ENCODE measurements around the gene CALU. TPM values are rescaled to one million over a fixed set of nuclear protein-coding genes. Genes with fewer than 3 reads are reported as not detected.

CALU gene
- total RNA-seq, 2 donors from 2014 or later, result 76.2 to 87.8 TPM

- no peak for TF ChIP-seq POLR2A (IDR thresholded peaks at IDR 0.05)
- Histone ChIP-seq H3K36me3 (no peaks in the 10 kb centered on the region), H3K27me3 (replicated peaks; ENCODE audit: insufficient read depth) (no peaks in the 10 kb centered on the region), H3K9me3 (no peaks in the 10 kb centered on the region), H3K4me1 (replicated peaks) (no peaks in the 10 kb centered on the region), H3K4me3 (no peak overlapping the region), H3K27ac (no peak overlapping the region)
- intact Hi-C loops (cut with DNase I), result no loop called here
- no peak for DNase-seq (ENCODE audit: low spot score)
- 51% methylated on average over 11 of the region's 11 CpGs for WGBS
Observed at GRCh38 chr7:128812514-128813168, 73.5 kb downstream of the CALU start.

- intact Hi-C loops (cut with DNase I), result no loop called here
- WGBS, result 85% methylated on average over 6 of the region's 6 CpGs
- H3K27ac ChIP-seq, result no peak overlapping the region
- H3K9me3 ChIP-seq, result no peaks in the 10 kb centered on the region
- H3K4me3 ChIP-seq, result no peak overlapping the region
- H3K4me1 ChIP-seq (replicated peaks), result no peaks in the 10 kb centered on the region
- DNase-seq (ENCODE audit: low spot score), result no peak
- no peaks in the 10 kb centered on the region for H3K36me3 ChIP-seq
- TF ChIP-seq POLR2A (IDR thresholded peaks at IDR 0.05) (no peak), POLR2AphosphoS5 (IDR thresholded peaks at IDR 0.05) (no peak), CTCF (IDR thresholded peaks at IDR 0.05) (no peak)
- H3K27me3 ChIP-seq (replicated peaks; ENCODE audit: insufficient read depth), result no peaks in the 10 kb centered on the region
Observed at GRCh38 chr7:128814499-128814898, 75.3 kb downstream of the CALU start.

- DNase-seq (ENCODE audit: low spot score), result no peak
- H3K36me3 ChIP-seq, result no peaks in the 10 kb centered on the region
- TF ChIP-seq POLR2AphosphoS5 (IDR thresholded peaks at IDR 0.05) (no peak), POLR2A (IDR thresholded peaks at IDR 0.05) (no peak), CTCF (IDR thresholded peaks at IDR 0.05) (no peak)
- H3K27ac ChIP-seq, result no peak overlapping the region
- H3K9me3 ChIP-seq, result no peaks in the 10 kb centered on the region
- intact Hi-C loops (cut with DNase I), result no loop called here
- no peak overlapping the region for H3K4me3 ChIP-seq
- WGBS, result 88% methylated on average over 7 of the region's 7 CpGs
- H3K27me3 ChIP-seq (replicated peaks; ENCODE audit: insufficient read depth), result no peaks in the 10 kb centered on the region
- H3K4me1 ChIP-seq (replicated peaks), result no peaks in the 10 kb centered on the region
Observed at GRCh38 chr7:128815289-128815942, 76.3 kb downstream of the CALU start.

- no peaks in the 10 kb centered on the region for H3K9me3 ChIP-seq
- no peak for TF ChIP-seq POLR2AphosphoS5 (IDR thresholded peaks at IDR 0.05)
- TF ChIP-seq CTCF (IDR thresholded peaks at IDR 0.05), result no peak
- TF ChIP-seq POLR2A (IDR thresholded peaks at IDR 0.05), result no peak
- no peak overlapping the region for H3K4me3 ChIP-seq
- intact Hi-C loops (cut with DNase I), result no loop called here
- H3K27me3 ChIP-seq (replicated peaks; ENCODE audit: insufficient read depth), result no peaks in the 10 kb centered on the region
- DNase-seq (ENCODE audit: low spot score), result no peak
- H3K4me1 ChIP-seq (replicated peaks), result no peaks in the 10 kb centered on the region
- no peak overlapping the region for H3K27ac ChIP-seq
- no peaks in the 10 kb centered on the region for H3K36me3 ChIP-seq
- WGBS, result 72% methylated on average over 3 of the region's 3 CpGs
Observed at GRCh38 chr7:128818694-128819093, 79.5 kb downstream of the CALU start.

Small RNAs within 50 kb of the gene (small RNA-seq; reads per million reads assigned to genes)
- gene RN7SL81P (0 reads per million in 2 donors), gene RNA5SP242 (24.5 to 102 reads per million in 2 donors), gene RNA5SP243 (0.19 to 0.60 reads per million in 2 donors)

Other genes starting within 250 kb of the CALU start
- gene GARIN1A, start 67.1 kb upstream of the CALU start, total RNA-seq, result 1 to 10 TPM in 1 of 2 donors, under 1 TPM in 1; 0.18 to 4.5 TPM
- gene OPN1SW, start 36.4 kb downstream of the CALU start, total RNA-seq, result not detected
- 10 to 100 TPM; 11.7 to 61.2 TPM for gene CCDC136, start 52.6 kb downstream of the CALU start, total RNA-seq
- gene FLNC, start 91.0 kb downstream of the CALU start, total RNA-seq, result 100 to 1,000 TPM; 104 to 150 TPM
- gene ATP6V1F, start 123.5 kb downstream of the CALU start, total RNA-seq, result 100 to 1,000 TPM; 116 to 118 TPM
- gene KCP, start 171.3 kb downstream of the CALU start, total RNA-seq, result under 1 TPM in 1 of 2 donors, not detected in 1; 0.45 TPM
- gene IRF5, start 198.6 kb downstream of the CALU start, total RNA-seq, result 10 to 100 TPM in 1 of 2 donors, 1 to 10 TPM in 1; 6.0 to 10.6 TPM